SK-N-SH (cell line): ENCODE measurements around the gene PIF1. TPM values are rescaled to one million over a fixed set of nuclear protein-coding genes. Genes with fewer than 3 reads are reported as not detected.

Source experiments
- CTCF ChIA-PET: fragments of 300-600, 350-600 bp; formaldehyde crosslinking; extraction: SDS; loops from one replicate; lab custom pipeline; 2021; lab: Yijun Ruan, JAX
- POLR2A ChIA-PET: fragments of 350-600 bp; sonication (Branson Sonifier 250); formaldehyde crosslinking; extraction: SDS; loops from one replicate; lab custom pipeline; 2020; ENCODE audit warnings: antibody characterized with exemption, inconsistent platforms; lab: Yijun Ruan, JAX
- DNase-seq: peaks from one replicate; pipeline ENCODE4 v3.0.0; 2012
- H2AFZ ChIP-seq: fragments of 200-600 bp; sonication (generic); 2 replicates; pipeline ENCODE4 v1.8.1; 2016; ENCODE audit warnings: antibody characterized with exemption, mild to moderate bottlenecking, low read depth
- H3F3A ChIP-seq: fragments of 200-600 bp; sonication (generic); replicated peaks from 2 replicates; pipeline ENCODE3; 2016; ENCODE audit warnings: antibody characterized with exemption, mild to moderate bottlenecking; ENCODE audit not compliant: insufficient read depth
- H3K27ac ChIP-seq, 2 experiments: fragments of 200-500 bp in 1 of 2; fragments of 200-600 bp in 1 of 2; sonication (Bioruptor generic) in 1 of 2; sonication (generic), shearing (Covaris generic) in 1 of 2; 2 replicates each; pipeline versions ENCODE4 v1.5.1 to v1.6.1; 2014 to 2016; ENCODE audit warnings: low read depth in 2 of 2, inconsistent platforms in 1 of 2, low read length in 1 of 2, mild to moderate bottlenecking in 1 of 2, mixed read lengths in 1 of 2
- H3K27me3 ChIP-seq: fragments of 200-600 bp; sonication (generic), shearing (Covaris generic); 2 replicates; pipeline ENCODE4 v1.6.1; 2016; ENCODE audit warnings: mixed run types; ENCODE audit not compliant: insufficient read depth
- H3K36me3 ChIP-seq, 2 experiments: fragments of 200-500 bp in 1 of 2; fragments of 200-600 bp in 1 of 2; sonication (Bioruptor generic) in 1 of 2; sonication (generic) in 1 of 2; replicated peaks in 1 of 2; 2 replicates each; pipeline versions ENCODE3 to v1.5.1; 2014 to 2016; ENCODE audit warnings: low read length in 1 of 2, mild to moderate bottlenecking in 1 of 2; ENCODE audit not compliant: insufficient read depth in 2 of 2, control insufficient read depth in 1 of 2
- H3K4me1 ChIP-seq, 2 experiments: fragments of 200-500 bp in 1 of 2; fragments of 200-600 bp in 1 of 2; sonication (Bioruptor generic) in 1 of 2; sonication (generic), shearing (Covaris generic) in 1 of 2; 2 replicates each; pipeline versions ENCODE4 v1.5.1 to v1.6.1; 2014 to 2016; ENCODE audit warnings: low read depth in 1 of 2, low read length in 1 of 2, mixed run types in 1 of 2; ENCODE audit not compliant: insufficient read depth in 2 of 2, control insufficient read depth in 1 of 2
- H3K4me2 ChIP-seq: fragments of 200-600 bp; sonication (generic), shearing (Covaris generic); 2 replicates; pipeline ENCODE4 v1.6.1; 2017; ENCODE audit warnings: mixed run types
- H3K4me3 ChIP-seq, 2 experiments: fragments of 200-500 bp in 1 of 2; fragments of 200-600 bp in 1 of 2; sonication (Bioruptor generic) in 1 of 2; sonication (generic), shearing (Covaris generic) in 1 of 2; 2 replicates each; pipeline versions ENCODE4 v1.5.1 to v1.8.1; 2014 to 2016; ENCODE audit warnings: low read depth in 2 of 2, inconsistent platforms in 1 of 2, low read length in 1 of 2, mild to moderate bottlenecking in 1 of 2, mixed read lengths in 1 of 2, moderate library complexity in 1 of 2
- H3K79me2 ChIP-seq: fragments of 200-600 bp; sonication (generic); 2 replicates; pipeline ENCODE4 v1.8.1; 2017; ENCODE audit warnings: mild to moderate bottlenecking; ENCODE audit not compliant: insufficient read depth
- H3K9ac ChIP-seq: fragments of 200-600 bp; sonication (generic); 2 replicates; pipeline ENCODE4 v1.6.1; 2017; ENCODE audit warnings: mixed run types
- H3K9me2 ChIP-seq: fragments of 200-600 bp; sonication (generic); 2 replicates; pipeline ENCODE4 v1.6.1; 2017; ENCODE audit warnings: mixed run types
- H3K9me3 ChIP-seq: fragments of 200-600 bp; sonication (generic); 2 replicates; pipeline ENCODE4 v1.6.1; 2017; ENCODE audit warnings: mixed run types, mild to moderate bottlenecking, moderate library complexity
- H4K20me1 ChIP-seq: fragments of 200-600 bp; sonication (generic); 2 replicates; pipeline ENCODE4 v1.6.1; 2017; ENCODE audit warnings: mild to moderate bottlenecking, mixed run types; ENCODE audit not compliant: insufficient read depth
- ELF1 ChIP-seq: IDR thresholded peaks from 2 replicates; pipeline ENCODE4 v1.4.0; 2012
- EP300 ChIP-seq, 2 experiments: IDR thresholded peaks; 2 replicates each; pipeline versions ENCODE4 v1.4.0 to v1.6.1; 2012; ENCODE audit warnings: borderline replicate concordance in 1 of 2, low read depth in 1 of 2, low read length in 1 of 2
- EZH2phosphoT487 ChIP-seq: fragments of 200-600 bp; sonication (generic); IDR thresholded peaks from 2 replicates; pipeline ENCODE4 v1.6.1; 2017; ENCODE audit warnings: low read depth, mixed run types, mild to moderate bottlenecking, antibody characterized with exemption, moderate library complexity, borderline replicate concordance
- FOXJ3 ChIP-seq: sonication (generic); formaldehyde crosslinking; IDR thresholded peaks from 2 replicates; pipeline ENCODE4 v1.5.1; 2020; ENCODE audit warnings: mild to moderate bottlenecking, missing genetic modification reagents
- JUND ChIP-seq: IDR thresholded peaks from 2 replicates; pipeline ENCODE4 v1.4.0; 2012
- NFIC ChIP-seq: IDR thresholded peaks from 2 replicates; pipeline ENCODE4 v1.4.0; 2012; ENCODE audit warnings: borderline replicate concordance
- NRF1 ChIP-seq: IDR thresholded peaks from 2 replicates; pipeline ENCODE4 v1.6.1; 2012; ENCODE audit warnings: low read depth, mild to moderate bottlenecking, low read length
- PBX3 ChIP-seq: IDR thresholded peaks from 2 replicates; pipeline ENCODE4; 2012
- RAD21 ChIP-seq: IDR thresholded peaks from 2 replicates; pipeline ENCODE4 v1.6.1; 2012; ENCODE audit warnings: mild to moderate bottlenecking, low read length
- RCOR1 ChIP-seq: fragments of 150-350 bp; IDR thresholded peaks from 2 replicates; pipeline ENCODE4 v1.6.1; 2017; ENCODE audit warnings: antibody characterized with exemption, low read length
- RFX5 ChIP-seq: IDR thresholded peaks from 2 replicates; pipeline ENCODE4 v1.6.1; 2012; ENCODE audit warnings: mild to moderate bottlenecking, improper control_type of control experiment, low read length
- SIN3A ChIP-seq: IDR thresholded peaks from 2 replicates; pipeline ENCODE4 v1.6.1; 2012; ENCODE audit warnings: low read depth, mild to moderate bottlenecking, low read length, moderate library complexity, borderline replicate concordance
- TAF1 ChIP-seq: IDR thresholded peaks from 2 replicates; pipeline ENCODE4 v1.6.1; 2012; ENCODE audit warnings: low read depth, mild to moderate bottlenecking, low read length, moderate library complexity, borderline replicate concordance
- YY1 ChIP-seq: IDR thresholded peaks from 2 replicates; pipeline ENCODE4 v1.4.0; 2012; ENCODE audit warnings: low read depth, mild to moderate bottlenecking
- ZBTB33 ChIP-seq: IDR thresholded peaks from 2 replicates; pipeline ENCODE4 v1.4.0; 2012; ENCODE audit warnings: low read depth, borderline replicate concordance
- WGBS: methylation state at CpG from one replicate; pipeline ENCODE4 v1.1.6; 2017; ENCODE audit warnings: low lambda C conversion rate; 5-methylcytosine and 5-hydroxymethylcytosine counted together
- polyA plus RNA-seq, 3 experiments: library from polyadenylated mRNA; depleted of rRNA; stranded (reverse); fragments of >200 nt; gene quantifications; 2 replicates each; pipeline ENCODE4 v1.2.3, GENCODE V29; 2012
- TF ChIP-seq, protein P1 (sequence below): IDR thresholded peaks from 2 replicates; pipeline ENCODE4 v1.4.0; 2012; ENCODE audit warnings: low read depth, borderline replicate concordance
- TF ChIP-seq, protein P2 (sequence below): fragments of 200-600 bp; sonication (generic); IDR thresholded peaks from 2 replicates; pipeline ENCODE4 v1.6.1; 2017; ENCODE audit warnings: antibody characterized with exemption, mild to moderate bottlenecking, moderate library complexity
- TF ChIP-seq, protein P3 (sequence below): fragments of 150-350 bp; IDR thresholded peaks from 2 replicates; pipeline ENCODE4 v1.6.1; 2017; ENCODE audit warnings: antibody characterized with exemption, low read length, low read depth, borderline replicate concordance

Gene PIF1
- polyA plus RNA-seq, 1 of the 3 experiments (the other 2 are of a cell fraction) = 12.4 TPM

- POLR2A ChIA-PET = interaction anchor here (0.6 kb wide), 1 partner anchor 186 kb away, joined by 4 read pairs; no protein-coding TSS in a partner anchor
- H3K9me2 ChIP-seq = no peaks in the 10 kb centered on the region
- H3K4me2 ChIP-seq = peak overlapping the region; percentile 54
- peak overlapping the region; percentile 74 to 88; a peak in 3 of 4 replicates for H3K27ac ChIP-seq
- H3K9ac ChIP-seq = no peak overlapping the region; the same call in 1 of the 2 replicates
- no peak overlapping the region for H2AFZ ChIP-seq
- 58% methylated on average over 4 of the region's 6 CpGs for WGBS
- no peaks in the 10 kb centered on the region for H3K9me3 ChIP-seq
- TF ChIP-seq, protein P1, sequence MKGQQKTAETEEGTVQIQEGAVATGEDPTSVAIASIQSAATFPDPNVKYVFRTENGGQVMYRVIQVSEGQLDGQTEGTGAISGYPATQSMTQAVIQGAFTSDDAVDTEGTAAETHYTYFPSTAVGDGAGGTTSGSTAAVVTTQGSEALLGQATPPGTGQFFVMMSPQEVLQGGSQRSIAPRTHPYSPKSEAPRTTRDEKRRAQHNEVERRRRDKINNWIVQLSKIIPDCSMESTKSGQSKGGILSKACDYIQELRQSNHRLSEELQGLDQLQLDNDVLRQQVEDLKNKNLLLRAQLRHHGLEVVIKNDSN = no peak
- TF ChIP-seq PBX3 (no peak), RCOR1 (0 out of 2 replicates have a peak, but pooled peaks have one; percentile 15), EZH2phosphoT487 (no peak)
- TF ChIP-seq, all 33 proteins: peak for 1
- H3K36me3 ChIP-seq = peaks cover 0 to 15% of the 10 kb centered on the region in 2 experiments
- CTCF ChIA-PET = interaction anchor here (0.8 to 1.2 kb wide), 2 partner anchors 17 to 49 kb away, joined by 3 to 4 read pairs; no protein-coding TSS in a partner anchor
- no peak for DNase-seq
- H4K20me1 ChIP-seq = no peaks in the 10 kb centered on the region
- H3K27me3 ChIP-seq = no peaks in the 10 kb centered on the region
- no peaks in the 10 kb centered on the region for H3F3A ChIP-seq
- H3K4me1 ChIP-seq = peaks cover 27 to 43% of the 10 kb centered on the region in 2 experiments; a peak in 3 of 4 replicates
- H3K4me3 ChIP-seq = no peak overlapping the region
- H3K79me2 ChIP-seq = peaks cover 16% of the 10 kb centered on the region; the same call in 1 of the 2 replicates
Observed at GRCh38 chr15:64858021-64858575, 32.7 kb upstream of the PIF1 start.

- H3K9me2 ChIP-seq = no peaks in the 10 kb centered on the region
- ChIA-PET POLR2A (interaction anchor here (1.4 kb wide), 1 partner anchor 16 kb away, joined by 5 read pairs; no protein-coding TSS in a partner anchor), CTCF (interaction anchor here (1.2 to 1.8 kb wide), 2 partner anchors 17 to 31 kb away, joined by 3 to 4 read pairs; no protein-coding TSS in a partner anchor)
- 69% methylated on average over 3 of the region's 4 CpGs for WGBS
- no peaks in the 10 kb centered on the region for H3F3A ChIP-seq
- no peak overlapping the region; the same call in 1 of the 2 replicates for H2AFZ ChIP-seq
- no peak overlapping the region for H3K4me3 ChIP-seq
- no peaks in the 10 kb centered on the region for H3K27me3 ChIP-seq
- H3K4me1 ChIP-seq = peaks cover 27 to 43% of the 10 kb centered on the region in 2 experiments; a peak in 3 of 4 replicates
- H4K20me1 ChIP-seq = no peaks in the 10 kb centered on the region
- H3K36me3 ChIP-seq = peaks cover 0 to 15% of the 10 kb centered on the region in 2 experiments
- peaks cover 21% of the 10 kb centered on the region for H3K79me2 ChIP-seq
- peak overlapping the region; percentile 54 for H3K4me2 ChIP-seq
- no peaks in the 10 kb centered on the region for H3K9me3 ChIP-seq
- H3K9ac ChIP-seq = peak overlapping the region; percentile 35
- no peak for DNase-seq
- H3K27ac ChIP-seq = peak overlapping the region; percentile 74 to 88
- TF ChIP-seq EP300 (IDR thresholded peaks at IDR 0.05; ENCODE audit: borderline replicate concordance in 1 of 2, low read depth in 1 of 2, low read length in 1 of 2) = no peak
- TF ChIP-seq ZBTB33 = no peak
- TF ChIP-seq, protein P2, sequence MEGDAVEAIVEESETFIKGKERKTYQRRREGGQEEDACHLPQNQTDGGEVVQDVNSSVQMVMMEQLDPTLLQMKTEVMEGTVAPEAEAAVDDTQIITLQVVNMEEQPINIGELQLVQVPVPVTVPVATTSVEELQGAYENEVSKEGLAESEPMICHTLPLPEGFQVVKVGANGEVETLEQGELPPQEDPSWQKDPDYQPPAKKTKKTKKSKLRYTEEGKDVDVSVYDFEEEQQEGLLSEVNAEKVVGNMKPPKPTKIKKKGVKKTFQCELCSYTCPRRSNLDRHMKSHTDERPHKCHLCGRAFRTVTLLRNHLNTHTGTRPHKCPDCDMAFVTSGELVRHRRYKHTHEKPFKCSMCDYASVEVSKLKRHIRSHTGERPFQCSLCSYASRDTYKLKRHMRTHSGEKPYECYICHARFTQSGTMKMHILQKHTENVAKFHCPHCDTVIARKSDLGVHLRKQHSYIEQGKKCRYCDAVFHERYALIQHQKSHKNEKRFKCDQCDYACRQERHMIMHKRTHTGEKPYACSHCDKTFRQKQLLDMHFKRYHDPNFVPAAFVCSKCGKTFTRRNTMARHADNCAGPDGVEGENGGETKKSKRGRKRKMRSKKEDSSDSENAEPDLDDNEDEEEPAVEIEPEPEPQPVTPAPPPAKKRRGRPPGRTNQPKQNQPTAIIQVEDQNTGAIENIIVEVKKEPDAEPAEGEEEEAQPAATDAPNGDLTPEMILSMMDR = no peak
- no peak for TF ChIP-seq FOXJ3 (CRISPR knock-in tag)
- no peak for TF ChIP-seq ELF1
- TF ChIP-seq RFX5 = no peak
- no peak for TF ChIP-seq YY1
- no peak for TF ChIP-seq EZH2phosphoT487
- TF ChIP-seq NRF1 = no peak
- TF ChIP-seq, protein P3, sequence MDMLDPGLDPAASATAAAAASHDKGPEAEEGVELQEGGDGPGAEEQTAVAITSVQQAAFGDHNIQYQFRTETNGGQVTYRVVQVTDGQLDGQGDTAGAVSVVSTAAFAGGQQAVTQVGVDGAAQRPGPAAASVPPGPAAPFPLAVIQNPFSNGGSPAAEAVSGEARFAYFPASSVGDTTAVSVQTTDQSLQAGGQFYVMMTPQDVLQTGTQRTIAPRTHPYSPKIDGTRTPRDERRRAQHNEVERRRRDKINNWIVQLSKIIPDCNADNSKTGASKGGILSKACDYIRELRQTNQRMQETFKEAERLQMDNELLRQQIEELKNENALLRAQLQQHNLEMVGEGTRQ = no peak
- TF ChIP-seq TAF1 = no peak
- no peak for TF ChIP-seq SIN3A
- TF ChIP-seq RAD21 = no peak
- TF ChIP-seq PBX3 = no peak
- no peak for TF ChIP-seq JUND
- TF ChIP-seq NFIC = no peak
Observed at GRCh38 chr15:64857421-64857820, 32.0 kb upstream of the PIF1 start.
